HCT116 (cell line): ENCODE data around the gene CKLF. TPM values are rescaled to one million over a fixed set of nuclear protein-coding genes. Genes with fewer than 3 reads are reported as not detected.

Source experiments
- ATAC-seq: fragments of 200-7000 bp; cut with Tn5 transposase; 2 replicates; pipeline ENCODE4 v1.9.1; 2020; ENCODE audit warnings: mild to moderate bottlenecking, moderate library complexity
- BruUV-seq: library from RNA; stranded (reverse); fragments of 400-500 nt; replicated peaks from 2 replicates; lab custom pipeline; 2021; lab: Mats Ljungman, UMichigan
- CTCF ChIA-PET: fragments of 300-600 bp; sonication (Branson Sonifier 250); formaldehyde crosslinking; loops from one replicate; lab custom pipeline; 2021; ENCODE audit warnings: antibody characterized with exemption; lab: Charles Lee
- POLR2A ChIA-PET: fragments of 300-600, 350-600 bp; sonication (Branson Sonifier 250); formaldehyde crosslinking; loops from one replicate; lab custom pipeline; 2021; ENCODE audit warnings: antibody characterized with exemption; lab: Charles Lee
- RAD21 ChIA-PET, 2 experiments: fragments of 300-600 bp; sonication (Branson Sonifier 250); formaldehyde crosslinking; loops; one replicate each; lab custom pipeline; 2023; ENCODE audit warnings: low total read pairs in 2 of 2; ENCODE audit not compliant: uncharacterized antibody in 2 of 2, unreplicated experiment in 2 of 2, low non-redundant PET in 1 of 2; lab: Charles Lee
- DNase-seq: peaks from one replicate; pipeline ENCODE4 v3.0.0-alpha.2; 2010; ENCODE audit warnings: low read depth, low spot score
- H2AFZ ChIP-seq: fragments of 200-600 bp; shearing (Covaris generic), sonication (generic); 2 replicates; pipeline ENCODE4 v1.6.1; 2017; ENCODE audit warnings: low read depth, mixed run types, mixed read lengths, antibody characterized with exemption, low read length; ENCODE audit not compliant: poor library complexity, severe bottlenecking
- H3K27ac ChIP-seq: 2 replicates; pipeline ENCODE4 v1.5.1; 2012; ENCODE audit warnings: low read depth, low read length
- H3K27me3 ChIP-seq: fragments of 200-600 bp; sonication (generic); 2 replicates; pipeline ENCODE4 v1.6.1; 2016; ENCODE audit warnings: mixed run types, low read length, mixed read lengths; ENCODE audit not compliant: insufficient read depth
- H3K36me3 ChIP-seq, 2 experiments: fragments of 200-500 bp in 1 of 2; fragments of 200-600 bp in 1 of 2; sonication (Bioruptor generic) in 1 of 2; sonication (generic) in 1 of 2; 2 replicates each; pipeline versions ENCODE4 v1.5.1 to v1.6.1; 2014 to 2016; ENCODE audit warnings: low read length in 2 of 2, inconsistent platforms in 1 of 2, mixed read lengths in 1 of 2, mixed run types in 1 of 2; ENCODE audit not compliant: insufficient read depth in 2 of 2, control insufficient read depth in 1 of 2
- H3K4me1 ChIP-seq, 2 experiments: fragments of 200-600 bp in 1 of 2; sonication (generic) in 1 of 2; 2 replicates each; pipeline versions ENCODE4 v1.5.1 to v1.6.1; 2012 to 2017; ENCODE audit warnings: low read length in 2 of 2, inconsistent platforms in 1 of 2, mild to moderate bottlenecking in 1 of 2, mixed read lengths in 1 of 2, mixed run types in 1 of 2, moderate library complexity in 1 of 2; ENCODE audit not compliant: insufficient read depth in 2 of 2, control insufficient read depth in 1 of 2
- H3K4me2 ChIP-seq: fragments of 200-600 bp; sonication (generic); 2 replicates; pipeline ENCODE4 v1.6.1; 2017; ENCODE audit warnings: mixed run types, low read length, mixed read lengths
- H3K4me3 ChIP-seq, 2 experiments: fragments of 200-600 bp in 1 of 2; sonication (generic) in 1 of 2; replicated peaks in 1 of 2; 2 replicates each; pipeline ENCODE4 v1.5.1; 2011 to 2016; ENCODE audit warnings: low read length in 2 of 2, control low read depth in 1 of 2, low read depth in 1 of 2, mild to moderate bottlenecking in 1 of 2, mixed read lengths in 1 of 2, mixed run types in 1 of 2
- H3K79me2 ChIP-seq: fragments of 200-600 bp; sonication (generic); 2 replicates; pipeline ENCODE4 v1.6.1; 2017; ENCODE audit warnings: mild to moderate bottlenecking, mixed run types, low read length, moderate library complexity, mixed read lengths; ENCODE audit not compliant: insufficient read depth
- H3K9ac ChIP-seq: fragments of 200-600 bp; sonication (generic); 2 replicates; pipeline ENCODE4 v1.6.1; 2016; ENCODE audit warnings: low read length, mixed read lengths
- H3K9me2 ChIP-seq: fragments of 200-600 bp; sonication (generic), shearing (Covaris generic); 2 replicates; pipeline ENCODE4 v1.6.1; 2017; ENCODE audit warnings: mixed run types, mild to moderate bottlenecking, moderate library complexity; ENCODE audit not compliant: insufficient read depth
- H3K9me3 ChIP-seq, 2 experiments: fragments of 200-500 bp in 1 of 2; fragments of 200-600 bp in 1 of 2; sonication (Bioruptor generic) in 1 of 2; sonication (generic) in 1 of 2; 2 replicates each; pipeline ENCODE4 v1.6.1; 2014 to 2017; ENCODE audit warnings: low read length in 2 of 2, mixed read lengths in 2 of 2, inconsistent platforms in 1 of 2, low read depth in 1 of 2, mild to moderate bottlenecking in 1 of 2, mixed run types in 1 of 2, moderate library complexity in 1 of 2; ENCODE audit not compliant: control insufficient read depth in 1 of 2, insufficient read depth in 1 of 2
- H4K20me1 ChIP-seq: fragments of 200-600 bp; sonication (generic), shearing (Covaris generic); 2 replicates; pipeline ENCODE4 v1.6.1; 2017; ENCODE audit warnings: mixed run types, mild to moderate bottlenecking, moderate library complexity; ENCODE audit not compliant: insufficient read depth
- CEBPB ChIP-seq: IDR thresholded peaks from 2 replicates; pipeline ENCODE4 v1.6.1; 2012; ENCODE audit warnings: low read depth
- CTCF ChIP-seq, 3 experiments: fragments of 200-600 bp in 1 of 3; sonication (generic) in 1 of 3; IDR thresholded peaks in 2 of 3; conservative IDR thresholded peaks in 1 of 3; 2 replicates each; pipeline ENCODE4 v1.5.1; 2012 to 2017; ENCODE audit warnings: low read depth in 2 of 3, low read length in 2 of 3, antibody characterized with exemption in 1 of 3, borderline replicate concordance in 1 of 3, control low read depth in 1 of 3, mild to moderate bottlenecking in 1 of 3, mixed read lengths in 1 of 3, mixed run types in 1 of 3, moderate library complexity in 1 of 3; ENCODE audit not compliant: insufficient read depth in 1 of 3
- EGR1 ChIP-seq: IDR thresholded peaks from 2 replicates; pipeline ENCODE4 v1.6.1; 2012; ENCODE audit warnings: low read depth
- ELF1 ChIP-seq: IDR thresholded peaks from 2 replicates; pipeline ENCODE4 v1.6.1; 2012; ENCODE audit warnings: low read depth, borderline replicate concordance
- FOSL1 ChIP-seq: IDR thresholded peaks from 2 replicates; pipeline ENCODE4 v1.6.1; 2012; ENCODE audit warnings: low read depth
- POLR2A ChIP-seq: IDR thresholded peaks from 2 replicates; pipeline ENCODE4 v1.7.0; 2011; ENCODE audit warnings: borderline replicate concordance; ENCODE audit not compliant: insufficient read depth, insufficient read length; ENCODE audit errors: extremely low read depth
- POLR2AphosphoS5 ChIP-seq: IDR thresholded peaks from 2 replicates; pipeline ENCODE4 v1.6.1; 2011; ENCODE audit warnings: mild to moderate bottlenecking, low read depth, low read length, moderate library complexity
- RAD21 ChIP-seq: IDR thresholded peaks from 2 replicates; pipeline ENCODE4 v1.6.1; 2012; ENCODE audit warnings: low read depth, mild to moderate bottlenecking
- SIN3A ChIP-seq: IDR thresholded peaks from 2 replicates; pipeline ENCODE4 v1.6.1; 2012; ENCODE audit warnings: low read depth
- SRF ChIP-seq: IDR thresholded peaks from 2 replicates; pipeline ENCODE4 v1.6.1; 2012; ENCODE audit warnings: low read depth
- TCF7L2 ChIP-seq: IDR thresholded peaks from 2 replicates; pipeline ENCODE4 v1.7.0; 2011; ENCODE audit warnings: borderline replicate concordance, inconsistent platforms; ENCODE audit not compliant: insufficient read depth, insufficient read length; ENCODE audit errors: extremely low read depth
- YY1 ChIP-seq: IDR thresholded peaks from 2 replicates; pipeline ENCODE4 v1.6.1; 2011; ENCODE audit warnings: low read length, low read depth, moderate library complexity, mild to moderate bottlenecking; ENCODE audit not compliant: insufficient replicate concordance; ENCODE audit errors: extremely low read depth
- ZFX ChIP-seq: fragments of 450-650 bp; IDR thresholded peaks from 2 replicates; pipeline ENCODE4 v1.6.1; 2017
- intact Hi-C: fragments of 100-400 bp; cut with micrococcal nuclease; formaldehyde crosslinking; loops from 2 replicates; pipeline ENCODE4 v1.10.0; 2022
- total RNA-seq: library from RNA; stranded (reverse); gene quantifications from one replicate; pipeline ENCODE4 v1.2.1, GENCODE V29; 2021; ENCODE audit not compliant: unreplicated experiment
- TF ChIP-seq, protein P1 (sequence below): IDR thresholded peaks from 2 replicates; pipeline ENCODE4 v1.6.1; 2012

CKLF gene
- total RNA-seq, 1 experiment from 2014 or later = 38.6 TPM

- peak; percentile 38; the same call in 1 of the 2 replicates for TF ChIP-seq ZFX
- TF ChIP-seq ELF1 = no peak
- TF ChIP-seq SRF = no peak
- TF ChIP-seq, protein P1, sequence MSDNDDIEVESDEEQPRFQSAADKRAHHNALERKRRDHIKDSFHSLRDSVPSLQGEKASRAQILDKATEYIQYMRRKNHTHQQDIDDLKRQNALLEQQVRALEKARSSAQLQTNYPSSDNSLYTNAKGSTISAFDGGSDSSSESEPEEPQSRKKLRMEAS = 0 out of 2 replicates have a peak, but pooled peaks have one; percentile 8
- TF ChIP-seq RAD21 = peak; percentile 60
- TF ChIP-seq TCF7L2 = no peak
- TF ChIP-seq EGR1 = no peak
- no peak for TF ChIP-seq CEBPB
- no peak for TF ChIP-seq SIN3A
- peak; percentile 62 for TF ChIP-seq POLR2AphosphoS5
- TF ChIP-seq FOSL1 = no peak
- peak; percentile 43 to 60 (median 44); a peak in 2 of 6 replicates for TF ChIP-seq CTCF (IDR thresholded peaks at IDR 0.05 in 2 of 3, conservative IDR thresholded peaks at IDR 0.05 in 1 of 3; ENCODE audit: borderline replicate concordance in 1 of 3, insufficient read depth in 1 of 3, low read depth in 2 of 3, low read length in 2 of 3)
- TF ChIP-seq YY1 = no peak
- TF ChIP-seq POLR2A = peak; percentile 25
- TF ChIP-seq, all 23 proteins: peak for 6
- intact Hi-C loops = loop anchor here (5.0 kb wide), 1 partner anchor 197 kb away; no protein-coding TSS in a partner anchor
- ChIA-PET RAD21 (no interaction called here), CTCF (interaction anchor here (0.6 to 1.0 kb wide), 2 partner anchors 41 to 198 kb away, joined by 3 to 4 read pairs; no protein-coding TSS in a partner anchor), POLR2A (no interaction called here)
- Histone ChIP-seq H4K20me1 (0 out of 2 replicates have a peak, but pooled peaks cover 4% of the 10 kb centered on the region), H3K4me3 (peak within 1 kb of the TSS; percentile 62 to 75), H3K9ac (peak within 1 kb of the TSS; percentile 79), H3K27ac (peak within 1 kb of the TSS; percentile 70), H3K9me3 (no peaks in the 10 kb centered on the region), H3K36me3 (peaks cover 0 to 2% of the 10 kb centered on the region in 2 experiments; a peak in 2 of 4 replicates), H3K4me2 (peak within 1 kb of the TSS; percentile 89), H3K9me2 (no peaks in the 10 kb centered on the region), H2AFZ (no peak within 1 kb of the TSS), H3K79me2 (peaks cover 8% of the 10 kb centered on the region; the same call in 1 of the 2 replicates), H3K27me3 (no peaks in the 10 kb centered on the region), H3K4me1 (peaks cover 24 to 39% of the 10 kb centered on the region in 2 experiments)
- ATAC-seq (peak; percentile 78), DNase-seq (peak; percentile 21)
- BruUV-seq = no TSS peak
Observed at GRCh38 chr16:66604376-66605176, 52.2 kb downstream of the CKLF start, which contains the start of gene CMTM3. Gene CMTM3 (plus strand): TSS chr16:66604704. CDS start chr16:66604806, 102 bp downstream.
